ENCODE results near the gene USPL1. TPM values are rescaled to one million over a fixed set of nuclear protein-coding genes. Genes with fewer than 3 reads are reported as not detected.

USPL1 gene
- polyA plus RNA-seq, 1 donor from 2014 or later: 60.1 TPM

DNA sequence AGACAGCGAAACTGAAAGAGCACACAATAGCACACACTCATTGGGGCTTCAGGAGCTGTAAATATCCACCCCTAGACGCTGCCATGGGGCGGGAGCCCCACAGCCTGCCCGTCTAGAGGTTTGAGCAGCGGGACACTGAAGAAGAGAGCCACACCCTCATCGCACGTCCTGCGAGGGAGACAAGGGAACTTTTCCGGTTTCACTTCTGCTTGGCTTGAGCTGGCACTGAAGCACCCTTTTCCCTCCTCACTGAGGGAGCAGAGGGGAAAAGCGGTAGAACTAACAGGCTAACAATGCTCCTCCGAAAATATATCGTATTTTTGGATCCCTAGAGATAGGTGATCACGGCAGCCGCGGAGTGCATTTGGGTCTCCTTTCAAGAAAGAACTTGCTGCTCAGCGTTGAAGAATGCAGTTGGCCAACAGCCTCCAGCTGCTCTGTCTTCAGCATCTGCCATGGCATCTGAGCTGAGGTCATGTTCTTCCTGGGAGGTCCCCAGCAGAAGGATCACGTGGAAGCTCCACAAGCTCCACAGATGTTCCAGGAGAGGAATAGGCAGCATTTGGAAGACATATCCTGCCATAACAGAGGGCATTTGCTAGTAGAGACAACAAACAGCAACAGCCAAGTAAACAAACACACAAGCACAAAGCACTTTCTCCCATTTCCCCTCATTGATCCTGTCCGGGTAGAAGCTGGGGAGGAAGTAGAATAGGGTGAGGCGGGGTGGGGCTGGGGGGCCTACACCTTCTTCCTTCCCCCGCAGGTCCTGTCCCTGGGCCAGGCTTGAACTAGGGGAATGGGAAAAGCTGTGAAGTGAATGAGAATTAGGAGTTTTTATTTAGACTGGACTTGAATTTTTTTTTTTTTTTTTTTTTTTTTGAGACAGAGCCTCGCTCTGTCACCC lies 72.8 kb downstream of the USPL1 start:
- Histone ChIP-seq H3K27me3 (ENCODE audit: insufficient read depth, low read depth, low read length) (no peaks in the 10 kb centered on the region), H3K4me3 (ENCODE audit: low read length) (no peak overlapping the region), H3K9me2 (ENCODE audit: insufficient read depth, low read length) (no peaks in the 10 kb centered on the region), H3K27ac (ENCODE audit: low read length) (no peak overlapping the region), H4K20me1 (ENCODE audit: insufficient read depth) (no peaks in the 10 kb centered on the region), H3K9me3 (ENCODE audit: low read length) (no peaks in the 10 kb centered on the region), H3K4me2 (ENCODE audit: low read length) (no peak overlapping the region), H3K36me3 (ENCODE audit: insufficient read depth, low read length) (no peaks in the 10 kb centered on the region), H3F3A (ENCODE audit: insufficient read depth, low read length, poor library complexity, severe bottlenecking) (no peaks in the 10 kb centered on the region), H2AFZ (ENCODE audit: low read depth, low read length) (no peak overlapping the region), H3K79me2 (replicated peaks; ENCODE audit: insufficient read depth, low read length) (no peaks in the 10 kb centered on the region), H3K9ac (ENCODE audit: low read length) (no peak overlapping the region)
- TF ChIP-seq, protein P1, sequence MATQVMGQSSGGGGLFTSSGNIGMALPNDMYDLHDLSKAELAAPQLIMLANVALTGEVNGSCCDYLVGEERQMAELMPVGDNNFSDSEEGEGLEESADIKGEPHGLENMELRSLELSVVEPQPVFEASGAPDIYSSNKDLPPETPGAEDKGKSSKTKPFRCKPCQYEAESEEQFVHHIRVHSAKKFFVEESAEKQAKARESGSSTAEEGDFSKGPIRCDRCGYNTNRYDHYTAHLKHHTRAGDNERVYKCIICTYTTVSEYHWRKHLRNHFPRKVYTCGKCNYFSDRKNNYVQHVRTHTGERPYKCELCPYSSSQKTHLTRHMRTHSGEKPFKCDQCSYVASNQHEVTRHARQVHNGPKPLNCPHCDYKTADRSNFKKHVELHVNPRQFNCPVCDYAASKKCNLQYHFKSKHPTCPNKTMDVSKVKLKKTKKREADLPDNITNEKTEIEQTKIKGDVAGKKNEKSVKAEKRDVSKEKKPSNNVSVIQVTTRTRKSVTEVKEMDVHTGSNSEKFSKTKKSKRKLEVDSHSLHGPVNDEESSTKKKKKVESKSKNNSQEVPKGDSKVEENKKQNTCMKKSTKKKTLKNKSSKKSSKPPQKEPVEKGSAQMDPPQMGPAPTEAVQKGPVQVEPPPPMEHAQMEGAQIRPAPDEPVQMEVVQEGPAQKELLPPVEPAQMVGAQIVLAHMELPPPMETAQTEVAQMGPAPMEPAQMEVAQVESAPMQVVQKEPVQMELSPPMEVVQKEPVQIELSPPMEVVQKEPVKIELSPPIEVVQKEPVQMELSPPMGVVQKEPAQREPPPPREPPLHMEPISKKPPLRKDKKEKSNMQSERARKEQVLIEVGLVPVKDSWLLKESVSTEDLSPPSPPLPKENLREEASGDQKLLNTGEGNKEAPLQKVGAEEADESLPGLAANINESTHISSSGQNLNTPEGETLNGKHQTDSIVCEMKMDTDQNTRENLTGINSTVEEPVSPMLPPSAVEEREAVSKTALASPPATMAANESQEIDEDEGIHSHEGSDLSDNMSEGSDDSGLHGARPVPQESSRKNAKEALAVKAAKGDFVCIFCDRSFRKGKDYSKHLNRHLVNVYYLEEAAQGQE (IDR thresholded peaks at IDR 0.05; ENCODE audit: borderline replicate concordance): no peak
- TF ChIP-seq POLR2AphosphoS5 (IDR thresholded peaks at IDR 0.05) (no peak), EP300 (conservative IDR thresholded peaks at IDR 0.05; ENCODE audit: poor library complexity, severe bottlenecking) (no peak), MXI1 (conservative IDR thresholded peaks at IDR 0.05; ENCODE audit: poor library complexity, severe bottlenecking) (no peak), SMC3 (conservative IDR thresholded peaks at IDR 0.05; ENCODE audit: poor library complexity) (no peak), RAD21 (conservative IDR thresholded peaks at IDR 0.05) (no peak), EZH2 (IDR thresholded peaks at IDR 0.05; ENCODE audit: borderline replicate concordance, insufficient read depth, low read length, poor library complexity, severe bottlenecking) (no peak), TAF1 (IDR thresholded peaks at IDR 0.05; ENCODE audit: low read depth) (no peak)
- TF ChIP-seq, protein P2, sequence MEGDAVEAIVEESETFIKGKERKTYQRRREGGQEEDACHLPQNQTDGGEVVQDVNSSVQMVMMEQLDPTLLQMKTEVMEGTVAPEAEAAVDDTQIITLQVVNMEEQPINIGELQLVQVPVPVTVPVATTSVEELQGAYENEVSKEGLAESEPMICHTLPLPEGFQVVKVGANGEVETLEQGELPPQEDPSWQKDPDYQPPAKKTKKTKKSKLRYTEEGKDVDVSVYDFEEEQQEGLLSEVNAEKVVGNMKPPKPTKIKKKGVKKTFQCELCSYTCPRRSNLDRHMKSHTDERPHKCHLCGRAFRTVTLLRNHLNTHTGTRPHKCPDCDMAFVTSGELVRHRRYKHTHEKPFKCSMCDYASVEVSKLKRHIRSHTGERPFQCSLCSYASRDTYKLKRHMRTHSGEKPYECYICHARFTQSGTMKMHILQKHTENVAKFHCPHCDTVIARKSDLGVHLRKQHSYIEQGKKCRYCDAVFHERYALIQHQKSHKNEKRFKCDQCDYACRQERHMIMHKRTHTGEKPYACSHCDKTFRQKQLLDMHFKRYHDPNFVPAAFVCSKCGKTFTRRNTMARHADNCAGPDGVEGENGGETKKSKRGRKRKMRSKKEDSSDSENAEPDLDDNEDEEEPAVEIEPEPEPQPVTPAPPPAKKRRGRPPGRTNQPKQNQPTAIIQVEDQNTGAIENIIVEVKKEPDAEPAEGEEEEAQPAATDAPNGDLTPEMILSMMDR (IDR thresholded peaks at IDR 0.05; ENCODE audit: poor library complexity, severe bottlenecking): no peak

DNA sequence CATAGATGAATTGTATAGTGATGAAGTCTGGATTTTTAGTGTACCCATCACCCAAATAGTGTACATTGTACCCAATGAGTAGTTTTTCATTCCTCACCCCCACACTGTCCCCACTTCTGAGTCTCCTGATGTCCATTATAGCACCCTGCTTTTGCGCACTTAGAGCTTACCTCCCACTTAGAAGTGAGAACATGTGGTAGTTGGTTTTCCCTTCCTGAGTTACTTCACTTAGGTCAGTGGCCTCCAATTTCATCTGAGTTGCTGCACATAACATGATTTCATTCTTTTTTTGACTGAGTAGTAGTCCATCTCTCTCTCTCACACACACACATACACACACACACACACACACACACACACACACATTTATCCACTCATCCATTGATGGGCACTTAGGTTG lies 74.4 kb downstream of the USPL1 start:
- H3K9ac ChIP-seq (ENCODE audit: low read length): no peak overlapping the region
- no peak overlapping the region for H3K27ac ChIP-seq (ENCODE audit: low read length)
- no peaks in the 10 kb centered on the region for H3K36me3 ChIP-seq (ENCODE audit: insufficient read depth, low read length)
- H3F3A ChIP-seq (ENCODE audit: insufficient read depth, low read length, poor library complexity, severe bottlenecking): no peaks in the 10 kb centered on the region
- H3K9me2 ChIP-seq (ENCODE audit: insufficient read depth, low read length): no peaks in the 10 kb centered on the region
- H3K4me3 ChIP-seq (ENCODE audit: low read length): no peak overlapping the region
- no peaks in the 10 kb centered on the region for H3K9me3 ChIP-seq (ENCODE audit: low read length)
- no peaks in the 10 kb centered on the region for H3K27me3 ChIP-seq (ENCODE audit: insufficient read depth, low read depth, low read length)
- H2AFZ ChIP-seq (ENCODE audit: low read depth, low read length): no peak overlapping the region
- no peak overlapping the region for H3K4me2 ChIP-seq (ENCODE audit: low read length)
- no peaks in the 10 kb centered on the region for H3K79me2 ChIP-seq (replicated peaks; ENCODE audit: insufficient read depth, low read length)
- TF ChIP-seq, protein P1 (IDR thresholded peaks at IDR 0.05; ENCODE audit: borderline replicate concordance): no peak
- no peaks in the 10 kb centered on the region for H4K20me1 ChIP-seq (ENCODE audit: insufficient read depth)

All from neural cell (in vitro differentiated cells).